Activated CD8-positive, alpha-beta memory T cell treated with anti-CD3 and anti-CD28 coated beads, Interleukin-2, amount 50 U/mL, for 1 hour (primary cell): Measurements from ENCODE around the gene SNX30.

Experiments used
- DNase-seq: peaks from one replicate; pipeline ENCODE4 v3.0.0-alpha.2; 2020; ENCODE audit errors: extremely low read depth

The SNX30 gene

GRCh38 chr9:112752334-112753125, 2.0 kb downstream of the SNX30 start:
- DNase-seq, result no peak

GRCh38 chr9:112753725-112754124, 3.2 kb downstream of the SNX30 start:
- no peak for DNase-seq

- DNase-seq, result no peak
These were observed 4.0 kb downstream of the SNX30 start for GRCh38 chr9:112754578-112754977.

GRCh38 chr9:112755016-112755427, 4.5 kb downstream of the SNX30 start:
- DNase-seq, result no peak

- DNase-seq, result no peak
These were observed 5.1 kb downstream of the SNX30 start for GRCh38 chr9:112755675-112756074.

- no peak for DNase-seq
These were observed 6.8 kb downstream of the SNX30 start for GRCh38 chr9:112757282-112757883.

- no peak for DNase-seq
These were observed 7.4 kb downstream of the SNX30 start for GRCh38 chr9:112757940-112758339.

GRCh38 chr9:112760821-112761220, 10.3 kb downstream of the SNX30 start:
- no peak for DNase-seq

GRCh38 chr9:112761912-112762655, 11.5 kb downstream of the SNX30 start:
- DNase-seq, result no peak

- no peak for DNase-seq
These were observed 12.4 kb downstream of the SNX30 start for GRCh38 chr9:112762726-112763518.

GRCh38 chr9:112764344-112764743, 13.8 kb downstream of the SNX30 start:
- DNase-seq, result no peak

GRCh38 chr9:112764837-112765236, 14.3 kb downstream of the SNX30 start:
- no peak for DNase-seq

- no peak for DNase-seq
These were observed 14.7 kb downstream of the SNX30 start for GRCh38 chr9:112765281-112765680.

- DNase-seq, result no peak
These were observed 21.0 kb downstream of the SNX30 start for GRCh38 chr9:112771359-112772214.

GRCh38 chr9:112772215-112772509, 21.6 kb downstream of the SNX30 start:
- DNase-seq, result no peak

GRCh38 chr9:112772551-112772950, 22.0 kb downstream of the SNX30 start:
- no peak for DNase-seq

GRCh38 chr9:112774006-112774996, 23.7 kb downstream of the SNX30 start:
- no peak for DNase-seq

- DNase-seq, result no peak
These were observed 27.4 kb downstream of the SNX30 start for GRCh38 chr9:112777914-112778313.

GRCh38 chr9:112780450-112781036, 30.0 kb downstream of the SNX30 start:
- DNase-seq, result no peak

GRCh38 chr9:112782218-112782617, 31.7 kb downstream of the SNX30 start:
- no peak for DNase-seq
